IPS-20b (cell line): Measurements from ENCODE around the gene ADAMTS9.

Source experiments
- H3K27ac ChIP-seq: one replicate; pipeline ENCODE4 v1.5.1; 2013; ENCODE audit warnings: low read length
- H3K27me3 ChIP-seq: 2 replicates; pipeline ENCODE4 v1.6.1; 2013; ENCODE audit warnings: mild to moderate bottlenecking, low read length, inconsistent platforms; ENCODE audit not compliant: insufficient read depth
- H3K36me3 ChIP-seq: 2 replicates; pipeline ENCODE4 v1.6.1; 2013; ENCODE audit warnings: low read depth, mild to moderate bottlenecking, inconsistent platforms, low read length, moderate library complexity; ENCODE audit not compliant: insufficient read depth
- H3K4me1 ChIP-seq: 2 replicates; pipeline ENCODE4 v1.6.1; 2013; ENCODE audit warnings: mild to moderate bottlenecking, control low read depth, inconsistent platforms, low read length, moderate library complexity; ENCODE audit not compliant: insufficient read depth
- H3K4me3 ChIP-seq: 2 replicates; pipeline ENCODE4 v1.5.1; 2013; ENCODE audit warnings: mild to moderate bottlenecking, low read length, inconsistent platforms
- H3K9ac ChIP-seq: 2 replicates; pipeline ENCODE4 v1.6.1; 2013; ENCODE audit warnings: low read depth, mild to moderate bottlenecking, inconsistent platforms, low read length, moderate library complexity
- H3K9me3 ChIP-seq: 2 replicates; pipeline ENCODE4 v1.6.1; 2013; ENCODE audit warnings: mild to moderate bottlenecking, low read depth, low read length, inconsistent platforms; ENCODE audit not compliant: insufficient read depth

ADAMTS9 gene

GRCh38 chr3:64561868-64562267 lies 125.9 kb downstream of the ADAMTS9 start:
- Histone ChIP-seq H3K36me3 (no peaks in the 10 kb centered on the region), H3K27ac (no peak overlapping the region), H3K4me1 (no peaks in the 10 kb centered on the region; the same call in 1 of the 2 replicates), H3K9me3 (no peaks in the 10 kb centered on the region), H3K4me3 (no peak overlapping the region), H3K9ac (no peak overlapping the region), H3K27me3 (no peaks in the 10 kb centered on the region)

- no peak overlapping the region for H3K9ac ChIP-seq
- H3K4me3 ChIP-seq: no peak overlapping the region
- H3K4me1 ChIP-seq: no peaks in the 10 kb centered on the region; the same call in 1 of the 2 replicates
- H3K36me3 ChIP-seq: no peaks in the 10 kb centered on the region
- H3K9me3 ChIP-seq: no peaks in the 10 kb centered on the region
- no peak overlapping the region for H3K27ac ChIP-seq
- H3K27me3 ChIP-seq: no peaks in the 10 kb centered on the region
Measured at GRCh38 chr3:64561325-64561843, 126.4 kb downstream of the ADAMTS9 start.

- no peaks in the 10 kb centered on the region; the same call in 1 of the 2 replicates for H3K4me1 ChIP-seq
- H3K27me3 ChIP-seq: no peaks in the 10 kb centered on the region
- H3K9ac ChIP-seq: no peak overlapping the region
- no peak overlapping the region for H3K27ac ChIP-seq
- H3K36me3 ChIP-seq: no peaks in the 10 kb centered on the region
- no peaks in the 10 kb centered on the region for H3K9me3 ChIP-seq
- no peak overlapping the region for H3K4me3 ChIP-seq
Measured at GRCh38 chr3:64560791-64561190, 127.0 kb downstream of the ADAMTS9 start.

- Histone ChIP-seq H3K27me3 (no peaks in the 10 kb centered on the region), H3K27ac (no peak overlapping the region), H3K4me1 (no peaks in the 10 kb centered on the region; the same call in 1 of the 2 replicates), H3K4me3 (no peak overlapping the region), H3K9ac (no peak overlapping the region), H3K9me3 (no peaks in the 10 kb centered on the region), H3K36me3 (no peaks in the 10 kb centered on the region)
Measured at GRCh38 chr3:64559588-64559987, 128.2 kb downstream of the ADAMTS9 start.

GRCh38 chr3:64556046-64556445 lies 131.8 kb downstream of the ADAMTS9 start:
- H3K9ac ChIP-seq: no peak overlapping the region
- H3K4me1 ChIP-seq: no peaks in the 10 kb centered on the region
- H3K9me3 ChIP-seq: no peaks in the 10 kb centered on the region
- no peaks in the 10 kb centered on the region for H3K36me3 ChIP-seq
- H3K27ac ChIP-seq: no peak overlapping the region
- H3K27me3 ChIP-seq: no peaks in the 10 kb centered on the region
- H3K4me3 ChIP-seq: no peak overlapping the region

GRCh38 chr3:64555351-64555750 lies 132.4 kb downstream of the ADAMTS9 start:
- H3K9ac ChIP-seq: no peak overlapping the region
- H3K4me1 ChIP-seq: no peaks in the 10 kb centered on the region
- H3K9me3 ChIP-seq: no peaks in the 10 kb centered on the region
- H3K36me3 ChIP-seq: no peaks in the 10 kb centered on the region
- no peaks in the 10 kb centered on the region for H3K27me3 ChIP-seq
- H3K27ac ChIP-seq: no peak overlapping the region
- H3K4me3 ChIP-seq: no peak overlapping the region

GRCh38 chr3:64554096-64554920 lies 133.5 kb downstream of the ADAMTS9 start:
- no peaks in the 10 kb centered on the region for H3K9me3 ChIP-seq
- no peak overlapping the region for H3K9ac ChIP-seq
- H3K4me1 ChIP-seq: no peaks in the 10 kb centered on the region
- no peaks in the 10 kb centered on the region for H3K27me3 ChIP-seq
- H3K27ac ChIP-seq: no peak overlapping the region
- H3K4me3 ChIP-seq: no peak overlapping the region
- no peaks in the 10 kb centered on the region for H3K36me3 ChIP-seq

- Histone ChIP-seq H3K27ac (no peak overlapping the region), H3K27me3 (no peaks in the 10 kb centered on the region), H3K9me3 (no peaks in the 10 kb centered on the region), H3K4me1 (no peaks in the 10 kb centered on the region), H3K4me3 (no peak overlapping the region), H3K9ac (no peak overlapping the region), H3K36me3 (no peaks in the 10 kb centered on the region)
Measured at GRCh38 chr3:64552966-64553365, 134.8 kb downstream of the ADAMTS9 start.

GRCh38 chr3:64552160-64552559 lies 135.6 kb downstream of the ADAMTS9 start:
- Histone ChIP-seq H3K27me3 (no peaks in the 10 kb centered on the region), H3K4me1 (no peaks in the 10 kb centered on the region), H3K27ac (no peak overlapping the region), H3K9ac (no peak overlapping the region), H3K4me3 (no peak overlapping the region), H3K36me3 (no peaks in the 10 kb centered on the region), H3K9me3 (no peaks in the 10 kb centered on the region)

- no peaks in the 10 kb centered on the region for H3K27me3 ChIP-seq
- no peaks in the 10 kb centered on the region for H3K4me1 ChIP-seq
- no peaks in the 10 kb centered on the region for H3K36me3 ChIP-seq
- H3K9ac ChIP-seq: no peak overlapping the region
- H3K4me3 ChIP-seq: no peak overlapping the region
- no peak overlapping the region for H3K27ac ChIP-seq
- H3K9me3 ChIP-seq: no peaks in the 10 kb centered on the region
Measured at GRCh38 chr3:64551697-64552096, 136.1 kb downstream of the ADAMTS9 start.

- H3K27ac ChIP-seq: no peak overlapping the region
Measured at GRCh38 chr3:64550745-64551144, 137.1 kb downstream of the ADAMTS9 start.

GRCh38 chr3:64549869-64550268 lies 137.9 kb downstream of the ADAMTS9 start:
- Histone ChIP-seq H3K9me3 (no peaks in the 10 kb centered on the region), H3K4me1 (no peaks in the 10 kb centered on the region), H3K36me3 (no peaks in the 10 kb centered on the region), H3K27me3 (no peaks in the 10 kb centered on the region), H3K9ac (no peak overlapping the region), H3K4me3 (no peak overlapping the region), H3K27ac (no peak overlapping the region)

More at GRCh38 chr3:64550745-64551144, 137.1 kb downstream of the ADAMTS9 start:
- H3K9me3 ChIP-seq: no peaks in the 10 kb centered on the region
- no peak overlapping the region for H3K4me3 ChIP-seq
- no peak overlapping the region for H3K9ac ChIP-seq
- no peaks in the 10 kb centered on the region for H3K4me1 ChIP-seq
- no peaks in the 10 kb centered on the region for H3K27me3 ChIP-seq
- H3K36me3 ChIP-seq: no peaks in the 10 kb centered on the region
